Limb (tissue), 2 donors: ENCODE data around the gene KCTD14.
"Not testable (repeated sequence)": the region's sequence is repeated elsewhere in the genome, so short reads cannot be mapped to it uniquely, and the experiment has no call there.

ENCODE experiments used
- DNase-seq, 2 donors: peaks; one replicate each; pipeline ENCODE4 v3.0.0-alpha.2; 2016; ENCODE audit errors: extremely low spot score in 2 of 2

KCTD14 gene, protein sequence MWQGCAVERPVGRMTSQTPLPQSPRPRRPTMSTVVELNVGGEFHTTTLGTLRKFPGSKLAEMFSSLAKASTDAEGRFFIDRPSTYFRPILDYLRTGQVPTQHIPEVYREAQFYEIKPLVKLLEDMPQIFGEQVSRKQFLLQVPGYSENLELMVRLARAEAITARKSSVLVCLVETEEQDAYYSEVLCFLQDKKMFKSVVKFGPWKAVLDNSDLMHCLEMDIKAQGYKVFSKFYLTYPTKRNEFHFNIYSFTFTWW

DNA sequence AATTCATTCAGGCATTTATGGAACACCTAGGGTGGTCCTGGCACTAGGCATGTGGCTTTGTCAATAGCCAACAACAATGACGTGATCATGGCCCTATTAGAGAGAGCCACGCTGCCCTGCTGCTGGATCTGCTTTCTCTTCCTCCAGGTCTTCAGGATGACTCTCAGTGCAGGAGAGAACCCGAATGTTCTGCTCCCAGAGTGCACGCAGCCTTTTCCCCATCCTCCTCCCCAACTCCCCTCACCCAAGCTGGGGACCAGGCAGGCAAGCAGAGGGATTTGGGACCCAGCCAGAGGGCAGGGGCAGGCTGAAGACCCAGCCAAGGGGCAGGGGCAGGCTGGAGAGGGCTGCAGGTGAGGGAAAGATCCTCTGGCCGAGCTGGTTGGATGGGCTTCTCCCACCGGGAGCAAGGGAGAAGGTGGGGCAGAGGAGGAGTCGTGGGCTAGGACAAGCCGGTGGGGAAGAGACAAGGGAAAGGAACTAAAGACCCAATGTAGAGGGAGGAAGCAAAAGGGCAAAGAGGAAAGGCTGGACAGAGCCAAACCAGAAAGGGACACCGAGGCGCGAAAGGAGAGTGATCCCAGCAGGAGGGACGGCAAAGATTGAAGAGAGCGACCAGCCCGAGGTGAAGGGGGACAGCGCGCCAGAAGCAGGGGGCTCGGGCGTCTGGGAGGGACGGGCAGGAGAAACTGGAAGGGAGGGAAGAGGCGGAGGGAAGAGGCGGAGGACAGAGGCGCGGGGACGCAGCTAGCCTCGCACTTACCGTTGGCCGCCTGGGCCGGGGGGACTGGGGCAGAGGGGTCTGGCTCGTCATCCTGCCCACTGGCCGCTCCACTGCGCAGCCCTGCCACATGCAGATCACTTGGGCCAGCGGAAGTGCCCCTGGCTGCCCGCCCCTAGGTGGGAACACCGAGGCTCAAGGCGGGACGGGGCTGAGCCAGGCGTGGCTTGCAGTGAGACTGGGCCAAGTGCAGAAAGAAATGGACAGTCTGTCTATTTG lies at the start of gene KCTD14:
Gene KCTD14 (minus strand): TSS at position 880 of the 1,000 bp plus-strand sequence. CDS start 27 bp downstream, at position 853.
- DNase-seq: peak in 1 of 2 donors; percentile 62

DNA sequence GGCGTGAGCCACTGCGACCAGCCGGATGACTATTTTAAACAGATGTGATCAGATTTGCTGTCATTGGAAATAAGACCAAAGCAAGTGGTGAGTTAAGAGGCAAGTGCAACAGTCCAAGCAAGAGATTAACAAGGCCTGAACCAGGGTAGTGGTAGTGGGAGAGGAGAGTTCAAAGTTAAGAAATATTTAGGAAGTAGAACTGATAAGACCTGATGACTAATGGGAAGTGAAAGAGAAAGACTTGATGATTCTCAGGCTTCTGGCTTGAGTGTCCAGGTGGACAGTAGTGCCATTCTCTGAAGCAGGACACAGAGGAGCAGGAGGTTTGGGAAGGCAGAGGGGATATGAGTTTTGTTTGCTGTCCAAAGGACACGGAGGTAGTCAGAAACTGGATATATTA lies 49.4 kb upstream of the KCTD14 start:
- no peak for DNase-seq

DNA sequence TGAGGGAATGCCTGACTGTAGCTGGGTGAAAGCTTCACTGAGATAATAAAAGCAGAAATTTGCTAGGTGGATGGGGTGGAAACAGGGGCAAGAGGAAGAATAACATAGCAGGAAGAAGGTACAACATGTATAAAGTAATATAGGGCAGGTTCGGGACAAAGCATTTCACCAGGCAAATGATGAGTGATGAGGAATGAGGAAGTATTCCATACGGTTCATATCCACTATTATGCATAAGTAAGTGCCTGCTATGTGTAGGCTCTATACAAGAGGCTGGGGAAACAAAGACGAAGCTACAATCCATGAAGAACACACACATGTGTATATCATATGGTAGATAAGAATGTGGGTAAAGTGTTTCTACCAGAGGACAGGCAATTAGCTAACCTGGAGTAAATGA lies 48.6 kb upstream of the KCTD14 start:
- no peak for DNase-seq

DNA sequence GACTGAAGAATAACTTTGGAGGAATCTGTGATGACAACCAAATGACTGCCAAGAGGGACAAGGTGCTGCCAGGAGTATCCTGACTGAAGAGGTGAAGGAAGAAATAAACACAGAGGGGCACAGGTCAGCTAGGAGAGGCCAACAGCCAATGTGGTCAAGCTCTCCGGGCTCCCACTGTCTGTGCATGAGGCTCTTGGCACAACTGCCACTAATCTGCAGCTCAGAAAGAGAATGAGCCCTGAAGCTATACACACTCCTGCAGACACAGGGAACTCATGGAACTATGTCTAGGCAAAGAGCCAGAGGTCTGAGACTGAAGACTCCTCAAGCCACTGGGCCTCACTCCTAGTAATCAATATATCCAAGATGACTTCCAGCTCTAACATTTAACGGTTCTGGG lies 47.5 kb upstream of the KCTD14 start:
- no peak for DNase-seq

DNA sequence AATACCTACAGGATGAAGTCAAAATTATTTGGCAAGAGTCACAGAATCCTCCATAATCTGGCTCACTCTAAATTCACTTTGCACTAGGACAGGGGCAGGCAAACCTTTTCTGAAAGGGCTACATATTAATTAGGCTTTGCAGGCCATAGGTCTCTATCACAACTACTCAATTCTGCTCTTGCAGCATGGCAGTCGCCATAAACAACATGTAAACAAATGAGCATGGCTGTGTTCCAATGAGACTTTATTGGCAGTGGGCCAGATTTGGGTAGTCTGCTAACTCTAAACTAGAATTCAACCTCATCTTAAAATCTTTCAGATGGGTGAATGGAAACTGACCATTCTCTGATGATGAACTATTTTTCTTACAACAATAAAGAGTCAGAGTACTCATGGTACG lies 46.4 kb upstream of the KCTD14 start:
- DNase-seq: no peak

DNA sequence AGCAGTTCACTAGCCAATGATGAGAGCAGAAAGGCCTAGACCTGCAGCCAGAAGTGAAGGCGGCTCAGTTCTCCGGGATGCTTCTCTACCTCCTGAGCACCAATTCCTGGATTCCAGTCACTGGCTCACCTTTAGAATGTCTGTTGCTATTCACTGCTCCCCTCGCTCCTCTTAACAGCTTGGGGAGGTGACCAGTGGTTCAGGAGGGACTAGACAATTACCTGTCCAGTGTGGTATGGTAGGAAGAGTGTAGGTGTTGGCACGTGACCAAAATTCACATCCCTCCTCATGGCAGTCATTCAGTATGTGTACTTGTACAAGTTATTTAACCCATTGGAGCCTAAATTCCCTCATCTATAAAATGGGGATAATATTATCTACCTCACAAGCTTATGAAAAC lies 44.6 kb upstream of the KCTD14 start:
- DNase-seq: no peak

DNA sequence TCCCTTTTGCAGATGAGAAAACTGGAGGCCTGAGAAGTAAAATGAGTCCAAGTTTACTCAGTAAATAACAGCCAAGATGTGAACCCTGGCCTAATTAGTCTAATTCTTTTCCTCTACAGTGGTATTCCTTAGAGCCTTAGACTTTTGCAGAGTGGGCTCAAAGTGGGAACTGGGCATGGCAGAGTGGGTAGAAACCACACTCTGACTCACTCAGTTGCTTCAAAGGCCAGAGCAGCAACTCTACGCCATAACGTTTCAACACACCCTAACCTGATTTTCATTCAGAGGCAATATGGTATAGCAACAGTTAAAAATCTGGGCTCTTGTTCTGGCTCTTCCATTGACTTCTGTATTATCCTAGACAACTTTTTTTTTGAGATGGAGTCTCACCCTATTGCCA lies 43.4 kb upstream of the KCTD14 start:
- DNase-seq: no peak

DNA sequence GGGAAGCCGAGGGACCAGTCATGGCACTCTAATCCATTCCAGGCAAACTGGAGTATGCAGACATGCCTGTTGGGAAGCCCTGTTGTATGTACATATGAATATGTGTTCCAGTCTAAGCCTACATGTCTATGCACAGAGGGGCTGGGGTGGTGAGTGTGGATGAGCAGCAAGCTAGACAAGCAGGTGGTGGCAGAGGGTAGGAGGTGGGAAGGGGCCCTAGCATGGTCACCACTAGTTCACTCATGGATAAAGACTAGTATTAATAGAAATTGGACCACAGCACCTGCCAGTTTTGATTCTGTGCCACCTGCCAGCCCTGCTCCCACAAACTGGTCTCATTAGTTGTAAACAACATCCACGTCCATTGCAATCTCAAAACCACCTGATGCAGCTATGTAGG lies 42.1 kb upstream of the KCTD14 start:
- DNase-seq: no peak

DNA sequence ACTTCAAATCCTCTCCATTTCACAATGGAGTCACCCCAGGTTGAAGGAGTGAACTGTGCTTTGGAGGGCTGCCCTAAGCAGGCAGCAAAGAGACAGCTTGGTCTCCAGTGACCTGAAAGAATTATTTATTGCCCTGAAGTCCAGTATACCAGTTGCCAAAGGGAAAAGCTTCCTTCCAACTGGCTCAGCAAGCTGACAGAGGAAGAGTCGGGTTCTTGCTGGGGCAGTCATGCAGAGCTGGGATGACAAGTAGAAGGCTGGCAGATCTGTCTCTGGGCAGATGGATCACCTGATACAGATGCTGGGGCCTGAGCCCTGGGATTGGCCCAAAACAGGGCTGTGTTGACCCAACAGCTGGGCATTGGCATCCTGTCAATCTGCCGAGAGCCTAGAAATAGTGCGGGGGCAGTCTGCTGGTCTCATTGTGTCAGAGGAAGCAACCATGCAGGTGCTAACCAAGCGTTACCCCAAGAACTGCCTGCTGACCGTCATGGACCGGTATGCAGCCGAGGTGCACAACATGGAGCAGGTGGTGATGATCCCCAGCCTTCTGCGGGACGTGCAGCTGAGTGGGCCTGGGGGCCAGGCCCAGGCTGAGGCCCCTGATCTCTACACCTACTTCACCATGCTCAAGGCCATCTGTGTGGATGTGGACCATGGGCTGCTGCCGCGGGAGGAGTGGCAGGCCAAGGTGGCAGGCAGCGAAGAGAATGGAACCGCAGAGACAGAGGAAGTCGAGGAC lies 40.5 kb upstream of the KCTD14 start, which contains the start of gene THRSP:
Gene THRSP (plus strand): TSS at position 422 of the 742 bp plus-strand sequence. CDS start 21 bp downstream, at position 443.
- no peak for DNase-seq

DNA sequence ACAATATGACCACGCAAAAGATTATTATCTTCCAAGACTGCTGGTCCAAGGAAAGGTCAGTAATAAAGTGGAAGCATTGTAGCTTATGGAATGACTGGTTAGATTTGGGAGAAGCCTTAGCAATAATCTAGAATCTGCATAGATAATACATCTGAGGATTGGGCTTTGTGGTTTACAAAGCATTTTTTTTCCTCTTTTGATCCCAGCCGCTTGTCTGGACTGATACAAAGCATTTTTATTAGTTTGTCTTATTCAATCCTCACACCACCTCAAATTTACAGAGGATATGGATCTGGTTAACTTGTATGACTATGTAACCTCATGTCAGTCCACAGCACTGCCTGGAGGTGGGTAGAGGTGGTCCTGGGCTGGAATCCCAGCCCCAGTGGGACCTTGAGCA lies 39.6 kb upstream of the KCTD14 start:
- DNase-seq: no peak

DNA sequence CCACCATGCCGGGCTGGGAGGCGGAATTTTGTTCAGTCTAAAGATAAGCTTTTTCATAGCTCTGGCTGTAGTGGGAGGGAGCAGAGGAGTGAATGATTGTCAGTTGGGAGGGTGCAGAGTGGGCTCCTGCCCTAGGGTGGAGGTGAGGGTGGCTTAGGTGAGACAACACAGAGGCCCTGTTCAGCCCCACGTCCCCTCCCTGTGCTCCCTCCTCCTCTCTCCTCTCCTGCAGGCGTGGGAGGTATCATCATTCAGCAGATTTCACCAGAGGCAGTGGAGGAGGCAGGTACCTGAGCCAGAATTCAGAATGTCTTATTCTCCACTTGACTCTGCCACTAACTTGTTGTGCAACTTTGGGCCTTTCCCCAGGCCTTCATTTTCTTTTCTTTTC lies 38.8 kb upstream of the KCTD14 start:
- DNase-seq: no peak

DNA sequence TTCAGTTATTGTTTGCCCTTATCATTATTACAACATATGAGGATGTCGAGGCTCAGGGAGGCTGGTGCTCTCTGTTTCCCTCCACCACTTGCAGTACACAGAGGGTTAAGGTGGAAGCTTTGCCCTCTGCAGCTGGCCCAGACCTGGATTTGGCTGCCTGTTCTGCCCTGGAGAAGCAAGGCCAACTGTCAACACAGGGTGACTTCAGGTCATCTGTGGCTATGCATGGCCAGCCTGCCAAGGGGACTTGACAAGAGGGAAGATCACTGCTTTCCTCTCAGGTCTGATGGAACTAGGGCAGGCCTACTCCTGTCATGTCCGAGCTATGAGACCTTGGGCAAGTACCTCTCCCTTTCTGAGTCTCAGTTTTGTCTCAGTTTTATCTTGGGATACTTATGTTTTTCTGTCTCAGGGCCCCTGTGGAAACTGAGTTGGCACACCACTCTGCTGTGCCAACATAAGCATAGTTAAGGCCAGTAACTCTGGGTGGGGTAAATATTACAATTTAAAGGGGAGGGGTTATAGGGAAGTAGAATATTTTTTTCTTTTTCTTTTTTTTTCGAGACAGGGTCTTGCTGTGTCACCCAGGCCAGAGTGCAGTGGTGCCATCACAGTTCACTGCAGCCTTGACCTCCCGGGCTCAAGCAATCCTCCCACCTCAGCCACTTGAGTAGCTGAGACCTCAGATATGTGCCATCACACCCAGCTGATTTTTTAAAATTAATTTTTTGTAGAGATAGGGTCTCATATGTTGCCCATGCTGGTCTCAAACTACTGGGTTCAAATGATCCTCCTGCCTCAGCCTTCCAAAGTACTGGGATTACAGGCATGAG lies 38.2 kb upstream of the KCTD14 start:
- DNase-seq: no peak

DNA sequence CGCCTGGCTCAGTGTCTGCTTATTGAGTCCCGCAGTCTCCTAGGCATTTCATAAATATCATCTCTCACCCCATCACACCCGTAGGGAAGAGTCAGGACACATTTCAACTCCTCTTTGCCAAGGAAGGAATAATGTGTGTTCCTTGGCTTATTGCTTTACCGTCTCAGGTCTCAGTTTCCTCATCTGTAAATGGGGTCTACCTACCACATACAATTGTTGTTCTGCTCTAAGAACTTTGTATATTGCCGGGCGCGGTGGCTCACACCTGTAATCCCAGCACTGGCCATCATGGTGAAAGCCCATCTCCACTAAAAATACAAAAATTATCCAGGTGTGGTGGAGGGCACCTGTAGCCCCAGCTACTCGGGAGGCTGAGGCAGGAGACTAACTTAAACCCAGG lies 37.5 kb upstream of the KCTD14 start:
- no peak for DNase-seq

DNA sequence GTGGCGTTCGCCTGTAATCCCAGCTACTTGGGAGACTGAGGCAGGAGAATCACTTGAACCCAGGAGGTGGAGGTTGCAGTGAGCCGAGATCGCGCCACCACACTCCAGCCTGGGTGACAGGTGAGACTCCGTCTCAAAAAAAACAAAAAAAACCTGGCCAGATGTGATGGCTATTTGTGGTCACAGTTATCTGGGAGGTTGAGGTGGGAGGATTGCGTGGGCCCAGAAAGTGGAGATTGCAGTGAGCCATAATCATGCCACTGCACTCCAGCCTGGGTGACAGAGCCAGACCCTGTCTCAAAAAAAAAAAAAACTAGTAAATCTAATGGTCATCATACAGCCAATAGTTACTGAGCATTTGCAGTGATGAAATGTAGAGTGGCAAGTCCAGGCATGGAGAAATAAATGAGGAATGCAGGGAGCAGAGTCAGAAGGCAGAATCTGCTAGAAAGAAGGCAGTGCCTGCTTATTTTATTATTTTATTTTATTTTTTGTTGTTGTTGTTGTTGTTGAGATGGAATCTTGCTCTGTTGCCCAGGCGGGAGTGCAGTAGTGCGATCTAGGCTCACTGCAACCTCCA lies 36.8 kb upstream of the KCTD14 start:
- not testable (repeated sequence) for DNase-seq

DNA sequence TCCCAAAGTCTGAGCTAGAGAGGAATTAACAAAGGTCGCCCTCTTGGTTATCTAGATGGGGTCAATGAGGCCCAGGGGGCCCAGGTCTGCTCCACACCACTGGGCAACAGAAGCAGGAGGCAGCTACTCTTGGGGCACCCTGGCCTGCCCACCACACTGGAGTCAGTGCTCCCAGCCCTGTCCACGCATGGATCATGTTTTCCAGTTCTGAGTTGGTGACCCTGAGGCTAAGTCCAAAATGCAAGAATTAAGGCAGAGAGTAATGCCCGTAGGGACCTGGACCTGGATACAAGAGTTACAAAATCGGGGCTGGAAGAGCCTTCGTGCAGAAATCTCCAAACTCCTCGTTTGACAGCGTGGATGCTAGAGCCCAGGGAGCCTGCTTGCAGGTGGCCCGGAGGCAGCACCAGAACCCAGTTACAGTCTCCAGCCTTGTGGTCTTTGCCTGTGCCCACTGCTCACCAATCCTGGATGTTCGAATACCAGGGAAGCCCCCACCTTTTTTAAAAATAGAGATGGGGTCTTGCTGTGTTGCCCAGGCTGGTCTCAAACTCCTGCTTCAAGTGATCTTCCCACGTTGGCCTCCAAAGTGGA lies 34.5 kb upstream of the KCTD14 start:
- DNase-seq: no peak

DNA sequence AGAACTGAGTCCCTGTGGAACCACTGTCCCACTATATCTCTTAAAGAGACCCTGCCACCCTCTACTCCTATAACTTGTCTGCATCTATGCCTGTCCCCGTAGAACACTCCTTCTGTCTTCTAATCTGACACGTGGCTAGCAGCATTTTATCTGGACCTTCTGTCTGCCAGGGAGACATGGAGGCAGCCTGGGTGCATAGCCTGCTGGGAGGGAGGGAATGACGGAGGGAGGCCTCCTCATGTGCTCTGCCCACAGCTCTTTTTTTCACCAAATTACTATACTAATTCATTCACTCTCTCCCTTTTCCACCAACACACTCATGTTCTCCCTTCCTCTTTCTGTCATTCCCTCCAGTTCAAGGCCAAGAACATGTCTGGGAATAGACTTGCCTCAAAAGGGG lies 33.0 kb upstream of the KCTD14 start:
- DNase-seq: no peak

DNA sequence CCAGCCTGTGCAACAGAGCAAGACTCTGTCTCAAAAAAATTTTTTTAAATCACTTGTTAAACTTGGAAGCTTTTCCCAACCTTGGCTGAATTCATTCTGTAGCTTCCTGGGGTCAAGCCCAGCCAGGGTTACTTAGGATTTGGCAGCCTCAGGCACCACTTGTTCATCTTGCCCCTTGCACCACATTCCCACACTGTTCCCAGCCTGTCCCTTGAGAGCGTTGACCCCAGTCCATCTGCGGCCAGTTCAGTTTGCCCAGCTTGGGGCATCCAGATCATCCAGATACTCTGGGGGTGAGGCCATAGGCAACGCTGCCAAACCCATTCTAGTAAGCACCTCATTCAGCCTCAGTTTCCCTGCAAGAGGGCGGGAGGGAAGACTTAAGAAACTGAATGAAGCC lies 31.9 kb upstream of the KCTD14 start:
- no peak for DNase-seq

DNA sequence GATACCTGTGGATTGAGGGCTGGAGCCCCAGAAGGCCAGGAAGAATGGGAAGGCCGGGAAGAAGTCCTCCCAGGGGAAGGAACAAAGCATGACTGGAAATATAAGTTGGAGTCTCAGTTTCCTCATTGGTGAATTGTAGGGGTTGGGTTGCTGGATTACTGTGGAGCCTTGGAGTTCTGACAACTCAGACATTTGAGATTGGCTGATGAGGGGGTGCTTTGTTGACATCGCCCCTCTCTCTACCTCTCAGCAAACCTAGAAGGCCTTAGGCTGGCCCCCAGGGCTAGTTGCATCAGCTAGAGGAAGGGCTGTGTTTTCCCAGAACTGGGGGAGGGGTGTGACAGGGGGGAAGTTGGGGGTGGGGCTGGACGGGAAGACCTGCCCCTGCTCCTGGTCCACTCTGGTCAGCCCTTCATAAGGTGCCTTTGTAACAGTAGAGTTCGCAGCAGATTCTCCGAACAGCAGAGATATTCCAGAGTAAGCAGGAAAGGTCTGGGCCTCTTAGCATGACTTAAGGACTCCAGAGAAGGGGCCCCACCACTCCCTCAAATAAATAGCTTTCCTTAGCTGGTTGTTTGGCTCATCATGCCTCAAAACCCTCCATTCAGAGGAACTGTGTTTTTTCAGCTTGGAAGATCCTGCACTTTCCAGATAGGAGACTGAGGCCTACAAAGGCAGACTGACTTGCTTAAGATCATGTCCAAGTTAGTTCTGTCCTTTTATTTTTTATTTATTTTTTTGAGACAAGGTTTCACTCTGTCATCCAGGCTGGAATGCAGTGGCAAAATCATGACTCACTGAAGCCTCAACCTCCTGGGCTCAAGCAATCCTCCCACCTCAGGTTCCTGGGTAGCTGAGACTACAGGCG lies 28.1 kb upstream of the KCTD14 start:
- DNase-seq: no peak

DNA sequence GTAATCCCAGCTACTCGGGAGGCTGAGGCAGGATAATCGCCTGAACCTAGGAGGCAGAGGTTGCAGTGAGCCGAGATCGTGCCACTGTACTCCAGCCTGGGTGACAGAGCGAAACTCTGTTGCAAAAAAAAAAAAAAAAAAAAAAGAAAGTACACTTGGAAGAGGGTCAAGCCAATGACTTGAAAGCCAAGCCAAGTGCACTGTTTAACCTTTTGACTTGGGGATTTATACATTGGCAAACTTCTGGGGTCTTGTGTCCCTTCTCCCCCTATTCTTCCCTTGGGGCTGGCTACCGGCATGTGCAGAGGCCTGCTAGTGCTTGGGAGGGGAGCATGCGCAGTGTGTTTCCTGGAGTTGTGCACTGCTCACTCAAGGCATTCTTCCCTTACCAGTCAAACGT lies 26.3 kb upstream of the KCTD14 start:
- DNase-seq: no peak
